ENCODE results near the gene MICALL1.

MICALL1 gene

GRCh38 chr22:37917874-37918548 lies 11.9 kb downstream of the MICALL1 start:
- POLR2A ChIA-PET: interaction anchor here (2.8 kb wide), 1 partner anchor 12 kb away, joined by 7 read pairs; the partner anchor contains the start of gene MICALL1
- DNase-seq (ENCODE audit: extremely low spot score): no peak
- CTCF ChIA-PET: interaction anchor here (1.3 kb wide), 1 partner anchor 16 kb away, joined by 4 read pairs; no protein-coding TSS in a partner anchor
- TF ChIP-seq FOXM1 (IDR thresholded peaks at IDR 0.05; ENCODE audit: borderline replicate concordance): no peak
- TF ChIP-seq ZNF384 (IDR thresholded peaks at IDR 0.05): no peak
- TF ChIP-seq NFRKB (IDR thresholded peaks at IDR 0.05): no peak
- no peak for TF ChIP-seq PKNOX1 (IDR thresholded peaks at IDR 0.05)
- no peak for TF ChIP-seq SP1 (IDR thresholded peaks at IDR 0.05)
- TF ChIP-seq HDGF (IDR thresholded peaks at IDR 0.05; ENCODE audit: borderline replicate concordance): no peak
- TF ChIP-seq ELF4 (IDR thresholded peaks at IDR 0.05): no peak
- no peak for TF ChIP-seq CTBP1 (IDR thresholded peaks at IDR 0.05; ENCODE audit: borderline replicate concordance)
- no peak for TF ChIP-seq SUZ12 (IDR thresholded peaks at IDR 0.05)
- TF ChIP-seq TARDBP (IDR thresholded peaks at IDR 0.05): no peak
- no peak for TF ChIP-seq LEF1 (IDR thresholded peaks at IDR 0.05; ENCODE audit: borderline replicate concordance)
- TF ChIP-seq L3MBTL2 (conservative IDR thresholded peaks at IDR 0.05): no peak
- no peak for TF ChIP-seq FOXK2 (IDR thresholded peaks at IDR 0.05)
- no peak for TF ChIP-seq BHLHE40 (IDR thresholded peaks at IDR 0.05; ENCODE audit: borderline replicate concordance)

DNA sequence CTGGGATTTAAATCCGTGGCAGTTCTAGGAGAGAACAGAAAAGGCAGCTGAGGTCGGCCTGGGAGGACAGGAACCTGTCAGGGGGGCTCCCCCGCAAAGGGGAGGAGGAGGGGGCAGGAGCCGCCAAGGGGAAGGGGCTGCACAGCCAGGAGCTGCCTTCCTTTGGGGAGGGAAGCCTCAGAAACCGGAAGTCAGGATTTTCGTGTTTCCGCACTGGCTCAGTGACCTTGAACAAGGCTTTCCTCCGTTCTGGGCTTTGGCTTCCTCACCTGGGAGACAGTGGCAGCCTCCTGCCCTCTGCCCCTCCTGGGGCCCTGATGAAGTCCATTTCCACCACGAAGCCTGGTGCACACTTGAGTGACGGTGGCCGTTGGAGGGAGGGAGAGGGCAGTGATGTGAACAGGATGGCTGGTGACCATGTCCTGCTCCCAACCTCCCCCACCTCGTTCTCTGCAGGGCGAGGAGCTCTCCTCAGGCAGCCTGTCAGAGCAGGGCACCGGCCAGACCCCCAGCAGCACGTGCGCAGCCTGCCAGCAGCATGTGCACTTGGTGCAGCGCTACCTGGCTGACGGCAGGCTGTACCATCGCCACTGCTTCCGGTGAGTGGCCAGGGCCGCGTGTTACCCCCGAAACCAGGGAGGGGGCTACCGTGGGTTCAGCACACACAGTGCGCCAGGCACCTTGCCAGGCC lies 12.6 kb downstream of the MICALL1 start:
- no peak for TF ChIP-seq SP1 (IDR thresholded peaks at IDR 0.05)
- no peak for TF ChIP-seq TARDBP (IDR thresholded peaks at IDR 0.05)
- POLR2A ChIA-PET: interaction anchor here (2.8 kb wide), 1 partner anchor 12 kb away, joined by 7 read pairs; the partner anchor contains the start of gene MICALL1
- DNase-seq (ENCODE audit: extremely low spot score): no peak
- CTCF ChIA-PET: interaction anchor here (1.3 kb wide), 1 partner anchor 15 kb away, joined by 4 read pairs; no protein-coding TSS in a partner anchor

DNA sequence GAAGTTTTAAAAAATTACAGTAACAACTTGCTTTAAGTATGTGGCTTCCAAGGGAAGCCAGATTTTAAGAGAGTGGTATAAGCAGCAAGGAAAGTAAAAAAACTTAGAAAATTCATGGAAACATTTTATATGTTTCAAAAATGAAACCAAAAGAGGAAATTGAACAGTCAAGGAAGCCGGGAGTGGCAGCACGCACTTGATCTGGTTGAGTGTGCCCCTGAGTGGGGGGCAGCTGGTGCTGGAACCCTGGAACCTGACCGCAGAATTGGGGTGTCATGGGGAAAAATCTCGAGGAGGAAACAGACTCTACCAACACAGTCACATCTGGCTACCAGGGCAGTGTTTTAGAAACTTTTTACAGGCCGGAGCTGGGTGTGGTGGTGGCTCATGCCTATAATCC lies 14.0 kb downstream of the MICALL1 start:
- ChIA-PET CTCF (no interaction called here), POLR2A (no interaction called here)
- DNase-seq (ENCODE audit: extremely low spot score): no peak
- no peak for TF ChIP-seq FOXK2 (IDR thresholded peaks at IDR 0.05)
- TF ChIP-seq SUZ12 (IDR thresholded peaks at IDR 0.05): no peak
- TF ChIP-seq HDGF (IDR thresholded peaks at IDR 0.05; ENCODE audit: borderline replicate concordance): no peak
- TF ChIP-seq FOXA1 (IDR thresholded peaks at IDR 0.05): no peak
- no peak for TF ChIP-seq CTBP1 (IDR thresholded peaks at IDR 0.05; ENCODE audit: borderline replicate concordance)
- no peak for TF ChIP-seq ARNT (IDR thresholded peaks at IDR 0.05)
- no peak for TF ChIP-seq PKNOX1 (IDR thresholded peaks at IDR 0.05)
- TF ChIP-seq FOXM1 (IDR thresholded peaks at IDR 0.05; ENCODE audit: borderline replicate concordance): no peak
- no peak for TF ChIP-seq NFRKB (IDR thresholded peaks at IDR 0.05)
- no peak for TF ChIP-seq LEF1 (IDR thresholded peaks at IDR 0.05; ENCODE audit: borderline replicate concordance)
- TF ChIP-seq BHLHE40 (IDR thresholded peaks at IDR 0.05; ENCODE audit: borderline replicate concordance): no peak
- no peak for TF ChIP-seq L3MBTL2 (conservative IDR thresholded peaks at IDR 0.05)

DNA sequence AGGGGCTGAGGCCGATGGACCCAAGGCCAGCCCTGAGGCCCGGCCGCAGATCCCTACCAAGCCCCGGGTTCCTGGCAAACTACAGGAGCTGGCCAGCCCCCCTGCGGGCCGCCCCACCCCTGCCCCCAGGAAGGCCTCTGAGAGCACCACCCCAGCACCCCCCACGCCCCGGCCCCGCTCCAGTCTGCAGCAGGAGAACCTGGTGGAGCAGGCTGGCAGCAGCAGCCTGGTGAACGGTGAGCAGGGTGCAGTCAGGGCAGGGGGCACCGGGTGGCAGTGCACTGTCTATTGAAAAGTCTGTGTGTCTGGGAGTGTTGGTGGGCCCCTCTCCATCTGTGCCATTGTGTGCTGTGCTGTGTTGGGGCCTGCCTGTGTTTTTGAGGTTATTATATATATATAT lies 16.1 kb downstream of the MICALL1 start:
- no peak for DNase-seq (ENCODE audit: extremely low spot score)
- TF ChIP-seq L3MBTL2 (conservative IDR thresholded peaks at IDR 0.05) (no peak), LEF1 (IDR thresholded peaks at IDR 0.05; ENCODE audit: borderline replicate concordance) (no peak)
- ChIA-PET CTCF (no interaction called here), POLR2A (no interaction called here)

DNA sequence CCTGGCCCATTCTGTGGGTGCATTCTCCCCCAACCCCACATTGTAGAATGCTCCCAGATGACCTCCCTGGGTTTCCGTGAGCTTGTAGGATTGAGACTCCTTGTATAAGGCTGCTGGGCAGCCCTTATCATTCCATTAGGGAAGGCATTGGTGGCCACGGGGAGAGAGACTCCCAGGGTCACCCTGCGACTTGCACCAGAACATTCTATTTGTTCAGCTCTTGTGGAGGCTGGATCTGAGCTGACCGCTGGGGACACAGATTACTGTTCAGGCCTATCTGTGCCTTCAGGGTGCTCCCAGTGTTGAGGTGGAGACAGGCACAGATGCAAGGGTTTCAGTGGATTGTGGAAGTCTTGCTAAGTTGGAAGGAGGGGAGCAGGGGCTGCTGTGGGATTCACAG lies 17.8 kb downstream of the MICALL1 start:
- ChIA-PET POLR2A (no interaction called here), CTCF (no interaction called here)
- TF ChIP-seq FOXA1 (IDR thresholded peaks at IDR 0.05) (no peak), ZNF384 (IDR thresholded peaks at IDR 0.05) (no peak), FOXM1 (IDR thresholded peaks at IDR 0.05; ENCODE audit: borderline replicate concordance) (no peak), FOXK2 (IDR thresholded peaks at IDR 0.05) (no peak), SUZ12 (IDR thresholded peaks at IDR 0.05) (no peak), NFRKB (IDR thresholded peaks at IDR 0.05) (no peak), HDGF (IDR thresholded peaks at IDR 0.05; ENCODE audit: borderline replicate concordance) (no peak), LEF1 (IDR thresholded peaks at IDR 0.05; ENCODE audit: borderline replicate concordance) (no peak), CTBP1 (IDR thresholded peaks at IDR 0.05; ENCODE audit: borderline replicate concordance) (no peak), L3MBTL2 (conservative IDR thresholded peaks at IDR 0.05) (no peak), BHLHE40 (IDR thresholded peaks at IDR 0.05; ENCODE audit: borderline replicate concordance) (no peak)

DNA sequence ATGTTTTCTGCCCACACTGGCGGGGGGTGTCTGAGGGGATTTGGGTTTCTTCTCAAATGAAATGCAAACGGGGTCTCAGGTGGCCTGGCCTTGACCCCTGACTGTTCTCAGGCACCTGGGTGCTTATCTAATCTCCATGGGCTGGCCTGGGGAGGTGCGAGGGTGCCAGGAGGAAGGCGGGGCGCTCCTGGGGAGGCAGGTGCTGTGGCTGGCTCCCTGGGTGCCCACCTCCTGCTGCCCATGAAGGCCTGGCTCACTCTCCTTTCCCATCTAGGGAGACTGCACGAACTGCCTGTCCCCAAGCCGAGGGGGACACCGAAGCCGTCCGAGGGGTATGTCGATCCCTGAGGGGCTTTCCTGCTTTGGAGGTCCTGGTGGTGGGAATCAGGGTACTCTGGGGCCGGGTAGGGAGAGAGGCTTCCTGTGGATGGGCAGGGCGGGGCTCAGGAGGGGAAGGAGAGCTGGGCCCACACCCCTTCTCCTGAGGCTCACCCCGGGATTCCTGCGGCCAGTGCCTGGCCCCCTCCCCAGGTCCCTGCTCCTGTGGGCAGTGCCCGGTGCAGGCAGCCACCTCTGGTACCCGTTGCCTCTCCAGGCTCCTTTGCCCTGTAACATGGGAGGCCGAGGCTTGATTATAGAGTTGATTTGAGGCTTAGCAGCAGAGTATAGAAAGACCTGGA lies 18.4 kb downstream of the MICALL1 start:
- POLR2A ChIA-PET: interaction anchor here (1.0 kb wide), 1 partner anchor 19 kb away, joined by 4 read pairs; no protein-coding TSS in a partner anchor
- TF ChIP-seq SP1 (IDR thresholded peaks at IDR 0.05): no peak
- no peak for TF ChIP-seq CTBP1 (IDR thresholded peaks at IDR 0.05; ENCODE audit: borderline replicate concordance)
- TF ChIP-seq ELF4 (IDR thresholded peaks at IDR 0.05): no peak
- no peak for TF ChIP-seq TARDBP (IDR thresholded peaks at IDR 0.05)
- TF ChIP-seq FOXM1 (IDR thresholded peaks at IDR 0.05; ENCODE audit: borderline replicate concordance): no peak
- TF ChIP-seq BHLHE40 (IDR thresholded peaks at IDR 0.05; ENCODE audit: borderline replicate concordance): no peak
- no peak for TF ChIP-seq LEF1 (IDR thresholded peaks at IDR 0.05; ENCODE audit: borderline replicate concordance)
- no peak for TF ChIP-seq ARNT (IDR thresholded peaks at IDR 0.05)
- DNase-seq (ENCODE audit: extremely low spot score): no peak
- CTCF ChIA-PET: no interaction called here

More for the DNA sequence above, 17.8 kb downstream of the MICALL1 start:
- DNase-seq (ENCODE audit: extremely low spot score): no peak

Data from HEK293T (cell line).